Karpas-422 (cell line): ENCODE results near the gene ILK. TPM values are rescaled to one million over a fixed set of nuclear protein-coding genes. Genes with fewer than 3 reads are reported as not detected.

Experiments
- DNase-seq: peaks from one replicate; pipeline ENCODE4 v3.0.0-alpha.2; 2015
- H2AFZ ChIP-seq: fragments of 200-600 bp; sonication (generic); 2 replicates; pipeline ENCODE4 v1.6.1; 2014; ENCODE audit warnings: antibody characterized with exemption, low read length, mixed read lengths
- H3K27ac ChIP-seq: fragments of 200-600 bp; sonication (generic); 2 replicates; pipeline ENCODE4 v1.5.1; 2014; ENCODE audit warnings: mild to moderate bottlenecking, low read length, moderate library complexity
- H3K27me3 ChIP-seq: fragments of 200-600 bp; sonication (generic); 2 replicates; pipeline ENCODE4 v1.6.1; 2014; ENCODE audit warnings: low read length, mixed read lengths
- H3K36me3 ChIP-seq: fragments of 200-600 bp; sonication (generic); 2 replicates; pipeline ENCODE4 v1.6.1; 2014; ENCODE audit warnings: low read length, mixed read lengths; ENCODE audit not compliant: insufficient read depth
- H3K4me1 ChIP-seq: fragments of 200-600 bp; sonication (generic); 2 replicates; pipeline ENCODE4 v1.6.1; 2014; ENCODE audit warnings: mild to moderate bottlenecking, low read length, mixed read lengths
- H3K4me2 ChIP-seq: fragments of 200-600 bp; sonication (generic); 2 replicates; pipeline ENCODE4 v1.6.1; 2014; ENCODE audit warnings: low read length, low read depth, mild to moderate bottlenecking; ENCODE audit not compliant: poor library complexity, severe bottlenecking
- H3K4me3 ChIP-seq: fragments of 200-600 bp; sonication (generic); 2 replicates; pipeline ENCODE4 v1.5.1; 2014; ENCODE audit warnings: mild to moderate bottlenecking, antibody characterized with exemption, low read length, mixed read lengths
- H3K79me2 ChIP-seq: fragments of 200-600 bp; sonication (generic); 2 replicates; pipeline ENCODE4 v1.6.1; 2014; ENCODE audit warnings: mild to moderate bottlenecking, low read length, mixed read lengths
- H3K9ac ChIP-seq: fragments of 200-600 bp; sonication (generic); 2 replicates; pipeline ENCODE4 v1.6.0; 2014; ENCODE audit warnings: low read length
- H3K9me2 ChIP-seq: fragments of 200-600 bp; sonication (generic), shearing (Covaris generic); replicated peaks from 2 replicates; pipeline ENCODE4 v1.6.0; 2014; ENCODE audit warnings: mild to moderate bottlenecking, low read length, moderate library complexity; ENCODE audit not compliant: insufficient read depth
- H3K9me3 ChIP-seq: fragments of 300-700, 200-600 bp; sonication (generic); 2 replicates; pipeline ENCODE4 v1.6.1; 2014; ENCODE audit warnings: low read length, mixed read lengths
- H4K20me1 ChIP-seq: fragments of 200-600 bp; sonication (generic); 2 replicates; pipeline ENCODE4 v1.6.1; 2014; ENCODE audit warnings: mild to moderate bottlenecking, antibody characterized with exemption, low read length, low read depth; ENCODE audit not compliant: insufficient read depth
- total RNA-seq: library from RNA; depleted of rRNA; stranded (reverse); fragments of >200 nt; shearing (Covaris generic); gene quantifications from 2 replicates; pipeline ENCODE4 v1.2.3, GENCODE V29; 2014; ENCODE audit warnings: low replicate concordance

The ILK gene
- total RNA-seq, 1 experiment from 2014 or later, result 48.6 TPM

GRCh38 chr11:6606471-6607189, 3.1 kb downstream of the ILK start:
- H3K4me3 ChIP-seq, result no peak overlapping the region

GRCh38 chr11:6607190-6607795, 3.7 kb downstream of the ILK start:
- H3K9me3 ChIP-seq, result no peaks in the 10 kb centered on the region
- H4K20me1 ChIP-seq, result peaks cover 2% of the 10 kb centered on the region; the same call in 1 of the 2 replicates
- DNase-seq, result no peak
- no peaks in the 10 kb centered on the region for H3K27me3 ChIP-seq
- H3K79me2 ChIP-seq, result peaks cover 75% of the 10 kb centered on the region
- H3K4me3 ChIP-seq, result no peak overlapping the region; the same call in 1 of the 2 replicates
- no peaks in the 10 kb centered on the region for H3K9me2 ChIP-seq
- peak overlapping the region; percentile 39 for H3K4me2 ChIP-seq
- peaks cover 24% of the 10 kb centered on the region for H3K36me3 ChIP-seq
- H3K4me1 ChIP-seq, result peaks cover 55% of the 10 kb centered on the region
- H3K27ac ChIP-seq, result peak overlapping the region; percentile 58
- H2AFZ ChIP-seq, result no peak overlapping the region
- peak overlapping the region; percentile 38 for H3K9ac ChIP-seq

More at GRCh38 chr11:6606471-6607189, 3.1 kb downstream of the ILK start:
- peaks cover 24% of the 10 kb centered on the region for H3K36me3 ChIP-seq
- peak overlapping the region; percentile 58 for H3K27ac ChIP-seq
- H3K4me2 ChIP-seq, result peak overlapping the region; percentile 39
- no peak for DNase-seq
- H3K4me1 ChIP-seq, result peaks cover 61% of the 10 kb centered on the region
- no peak overlapping the region for H2AFZ ChIP-seq
- peaks cover 8% of the 10 kb centered on the region; the same call in 1 of the 2 replicates for H4K20me1 ChIP-seq
- H3K9me3 ChIP-seq, result no peaks in the 10 kb centered on the region
- no peaks in the 10 kb centered on the region for H3K9me2 ChIP-seq
- no peaks in the 10 kb centered on the region for H3K27me3 ChIP-seq
- peaks cover 79% of the 10 kb centered on the region for H3K79me2 ChIP-seq
- no peak overlapping the region for H3K9ac ChIP-seq

DNA sequence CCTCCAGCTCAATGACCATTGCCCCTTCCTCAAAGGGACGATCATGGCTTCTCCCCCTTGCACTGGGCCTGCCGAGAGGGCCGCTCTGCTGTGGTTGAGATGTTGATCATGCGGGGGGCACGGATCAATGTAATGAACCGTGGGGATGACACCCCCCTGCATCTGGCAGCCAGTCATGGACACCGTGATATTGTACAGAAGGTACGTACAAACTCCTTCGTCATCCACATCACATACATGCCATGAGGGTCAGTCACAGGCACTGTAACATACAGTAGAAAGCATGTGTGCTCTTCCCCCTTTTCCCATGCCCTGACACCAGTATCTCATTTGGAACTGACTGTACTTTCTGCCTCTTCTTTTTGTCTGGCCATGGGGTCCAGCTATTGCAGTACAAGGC, 4.4 kb downstream of the ILK start:
- Histone ChIP-seq H3K9me2 (no peaks in the 10 kb centered on the region), H3K9ac (no peak overlapping the region), H3K4me1 (peaks cover 60% of the 10 kb centered on the region), H2AFZ (no peak overlapping the region), H3K36me3 (peaks cover 24% of the 10 kb centered on the region), H3K27me3 (no peaks in the 10 kb centered on the region), H3K79me2 (peaks cover 68% of the 10 kb centered on the region), H4K20me1 (no peaks in the 10 kb centered on the region; the same call in 1 of the 2 replicates), H3K4me2 (no peak overlapping the region), H3K9me3 (no peaks in the 10 kb centered on the region), H3K4me3 (no peak overlapping the region), H3K27ac (no peak overlapping the region)
- no peak for DNase-seq

- DNase-seq, result no peak
Observed at GRCh38 chr11:6608726-6609501, 5.3 kb downstream of the ILK start.

GRCh38 chr11:6609502-6610015, 6.0 kb downstream of the ILK start:
- Histone ChIP-seq H3K9me3 (no peaks in the 10 kb centered on the region), H3K79me2 (peaks cover 53% of the 10 kb centered on the region), H3K4me2 (no peak overlapping the region), H3K9me2 (no peaks in the 10 kb centered on the region), H2AFZ (no peak overlapping the region), H4K20me1 (no peaks in the 10 kb centered on the region; the same call in 1 of the 2 replicates), H3K36me3 (peaks cover 24% of the 10 kb centered on the region), H3K27ac (no peak overlapping the region), H3K4me1 (peaks cover 62% of the 10 kb centered on the region), H3K4me3 (no peak overlapping the region), H3K27me3 (no peaks in the 10 kb centered on the region), H3K9ac (no peak overlapping the region)
- DNase-seq, result no peak

More at GRCh38 chr11:6608726-6609501, 5.3 kb downstream of the ILK start:
- peaks cover 64% of the 10 kb centered on the region for H3K4me1 ChIP-seq
- H3K27ac ChIP-seq, result no peak overlapping the region
- no peaks in the 10 kb centered on the region; the same call in 1 of the 2 replicates for H4K20me1 ChIP-seq
- H3K27me3 ChIP-seq, result no peaks in the 10 kb centered on the region
- no peak overlapping the region for H3K9ac ChIP-seq
- H3K36me3 ChIP-seq, result peaks cover 24% of the 10 kb centered on the region
- peaks cover 60% of the 10 kb centered on the region for H3K79me2 ChIP-seq
- no peaks in the 10 kb centered on the region for H3K9me3 ChIP-seq
- H2AFZ ChIP-seq, result no peak overlapping the region
- no peak overlapping the region for H3K4me3 ChIP-seq
- no peak overlapping the region for H3K4me2 ChIP-seq
- no peaks in the 10 kb centered on the region for H3K9me2 ChIP-seq

- H3K9me3 ChIP-seq, result no peaks in the 10 kb centered on the region
- peak overlapping the region; percentile 75; the same call in 1 of the 2 replicates for H3K4me3 ChIP-seq
- H3K4me1 ChIP-seq, result peaks cover 52% of the 10 kb centered on the region
- no peaks in the 10 kb centered on the region for H3K27me3 ChIP-seq
- no peaks in the 10 kb centered on the region for H3K9me2 ChIP-seq
- H3K9ac ChIP-seq, result peak overlapping the region; percentile 91
- peaks cover 24% of the 10 kb centered on the region for H3K36me3 ChIP-seq
- no peak for DNase-seq
- no peaks in the 10 kb centered on the region; the same call in 1 of the 2 replicates for H4K20me1 ChIP-seq
- peak overlapping the region; percentile 84 for H3K4me2 ChIP-seq
- no peak overlapping the region for H2AFZ ChIP-seq
- H3K79me2 ChIP-seq, result peaks cover 43% of the 10 kb centered on the region
- H3K27ac ChIP-seq, result no peak overlapping the region
Observed at GRCh38 chr11:6610591-6610990, 7.0 kb downstream of the ILK start.

- Histone ChIP-seq H3K9ac (peak overlapping the region; percentile 91), H3K27ac (no peak overlapping the region; the same call in 1 of the 2 replicates), H3K9me3 (no peaks in the 10 kb centered on the region), H3K4me1 (peaks cover 44% of the 10 kb centered on the region), H3K4me2 (peak overlapping the region; percentile 84), H4K20me1 (no peaks in the 10 kb centered on the region; the same call in 1 of the 2 replicates), H3K36me3 (peaks cover 24% of the 10 kb centered on the region), H2AFZ (no peak overlapping the region), H3K4me3 (peak overlapping the region; percentile 75), H3K79me2 (peaks cover 38% of the 10 kb centered on the region), H3K9me2 (no peaks in the 10 kb centered on the region), H3K27me3 (no peaks in the 10 kb centered on the region)
- peak; percentile 58 for DNase-seq
Observed at GRCh38 chr11:6611092-6611962, 7.8 kb downstream of the ILK start.
